ENCODE measurements around the gene DIP2C. TPM values are rescaled to one million over a fixed set of nuclear protein-coding genes. Genes with fewer than 3 reads are reported as not detected.
"Not testable (repeated sequence)": the region's sequence is repeated elsewhere in the genome, so short reads cannot be mapped to it uniquely, and the experiment has no call there.

DIP2C gene
- total RNA-seq, 1 experiment from 2014 or later: 4.9 TPM

- no peak for DNase-seq (ENCODE audit: low read depth)
- in situ Hi-C loops (cut with HindIII; ENCODE audit: low pct_unique_long_range_greater_than_20kb, low sequenced_read_pairs): no loop called here
Measured at GRCh38 chr10:707861-708260, 18.4 kb upstream of the DIP2C start.

GRCh38 chr10:707456-707855 is 18.0 kb upstream of the DIP2C start:
- in situ Hi-C loops (cut with HindIII; ENCODE audit: low pct_unique_long_range_greater_than_20kb, low sequenced_read_pairs): no loop called here
- no peak for DNase-seq (ENCODE audit: low read depth)

- no peak for DNase-seq (ENCODE audit: low read depth)
- in situ Hi-C loops (cut with HindIII; ENCODE audit: low pct_unique_long_range_greater_than_20kb, low sequenced_read_pairs): no loop called here
Measured at GRCh38 chr10:703118-703517, 13.7 kb upstream of the DIP2C start.

- DNase-seq (ENCODE audit: low read depth); in situ Hi-C loops (cut with HindIII; ENCODE audit: low pct_unique_long_range_greater_than_20kb, low sequenced_read_pairs): not testable (repeated sequence)
Measured at GRCh38 chr10:700183-700582, 10.7 kb upstream of the DIP2C start.

GRCh38 chr10:697097-697875 is 7.8 kb upstream of the DIP2C start:
- in situ Hi-C loops (cut with HindIII; ENCODE audit: low pct_unique_long_range_greater_than_20kb, low sequenced_read_pairs): no loop called here
- no peak for DNase-seq (ENCODE audit: low read depth)

GRCh38 chr10:695396-695795 is 5.9 kb upstream of the DIP2C start:
- in situ Hi-C loops (cut with HindIII; ENCODE audit: low pct_unique_long_range_greater_than_20kb, low sequenced_read_pairs): no loop called here
- no peak for DNase-seq (ENCODE audit: low read depth)

GRCh38 chr10:693506-693905 is 4.0 kb upstream of the DIP2C start:
- DNase-seq (ENCODE audit: low read depth): peak; percentile 44
- in situ Hi-C loops (cut with HindIII; ENCODE audit: low pct_unique_long_range_greater_than_20kb, low sequenced_read_pairs): no loop called here

- DNase-seq (ENCODE audit: low read depth): no peak
- in situ Hi-C loops (cut with HindIII; ENCODE audit: low pct_unique_long_range_greater_than_20kb, low sequenced_read_pairs): no loop called here
Measured at GRCh38 chr10:692682-693351, 3.3 kb upstream of the DIP2C start.

GRCh38 chr10:691216-691615 is 1.7 kb upstream of the DIP2C start:
- DNase-seq (ENCODE audit: low read depth): no peak
- in situ Hi-C loops (cut with HindIII; ENCODE audit: low pct_unique_long_range_greater_than_20kb, low sequenced_read_pairs): no loop called here

GRCh38 chr10:690372-691161 is 1.1 kb upstream of the DIP2C start:
- no peak for DNase-seq (ENCODE audit: low read depth)
- in situ Hi-C loops (cut with HindIII; ENCODE audit: low pct_unique_long_range_greater_than_20kb, low sequenced_read_pairs): no loop called here

- no peak for DNase-seq (ENCODE audit: low read depth)
- in situ Hi-C loops (cut with HindIII; ENCODE audit: low pct_unique_long_range_greater_than_20kb, low sequenced_read_pairs): no loop called here
Measured at GRCh38 chr10:689121-689451, 382 bp downstream of the DIP2C start.

- peak; percentile 42 for DNase-seq (ENCODE audit: low read depth)
- in situ Hi-C loops (cut with HindIII; ENCODE audit: low pct_unique_long_range_greater_than_20kb, low sequenced_read_pairs): no loop called here
Measured at GRCh38 chr10:688312-689120, 952 bp downstream of the DIP2C start.

- in situ Hi-C loops (cut with HindIII; ENCODE audit: low pct_unique_long_range_greater_than_20kb, low sequenced_read_pairs): no loop called here
- DNase-seq (ENCODE audit: low read depth): no peak
Measured at GRCh38 chr10:687583-688311, 1.7 kb downstream of the DIP2C start.

- in situ Hi-C loops (cut with HindIII; ENCODE audit: low pct_unique_long_range_greater_than_20kb, low sequenced_read_pairs): no loop called here
- DNase-seq (ENCODE audit: low read depth): no peak
Measured at GRCh38 chr10:686155-686931, 3.1 kb downstream of the DIP2C start.

- in situ Hi-C loops (cut with HindIII; ENCODE audit: low pct_unique_long_range_greater_than_20kb, low sequenced_read_pairs): no loop called here
- DNase-seq (ENCODE audit: low read depth): no peak
Measured at GRCh38 chr10:685613-686012, 3.9 kb downstream of the DIP2C start.

- DNase-seq (ENCODE audit: low read depth): peak; percentile 97
- in situ Hi-C loops (cut with HindIII; ENCODE audit: low pct_unique_long_range_greater_than_20kb, low sequenced_read_pairs): no loop called here
Measured at GRCh38 chr10:683448-684071, 5.9 kb downstream of the DIP2C start.

- DNase-seq (ENCODE audit: low read depth): no peak
- in situ Hi-C loops (cut with HindIII; ENCODE audit: low pct_unique_long_range_greater_than_20kb, low sequenced_read_pairs): no loop called here
Measured at GRCh38 chr10:682931-683447, 6.5 kb downstream of the DIP2C start.
